HCT116 (cell line): ENCODE measurements around the gene NPSR1. TPM values are rescaled to one million over a fixed set of nuclear protein-coding genes. Genes with fewer than 3 reads are reported as not detected.

Source experiments
- ATAC-seq: fragments of 200-7000 bp; cut with Tn5 transposase; 2 replicates; pipeline ENCODE4 v1.9.1; 2020; ENCODE audit warnings: mild to moderate bottlenecking, moderate library complexity
- BruUV-seq: library from RNA; stranded (reverse); fragments of 400-500 nt; replicated peaks from 2 replicates; lab custom pipeline; 2021; lab: Mats Ljungman, UMichigan
- CTCF ChIA-PET: fragments of 300-600 bp; sonication (Branson Sonifier 250); formaldehyde crosslinking; loops from one replicate; lab custom pipeline; 2021; ENCODE audit warnings: antibody characterized with exemption; lab: Charles Lee
- POLR2A ChIA-PET: fragments of 300-600, 350-600 bp; sonication (Branson Sonifier 250); formaldehyde crosslinking; loops from one replicate; lab custom pipeline; 2021; ENCODE audit warnings: antibody characterized with exemption; lab: Charles Lee
- RAD21 ChIA-PET, 2 experiments: fragments of 300-600 bp; sonication (Branson Sonifier 250); formaldehyde crosslinking; loops; one replicate each; lab custom pipeline; 2023; ENCODE audit warnings: low total read pairs in 2 of 2; ENCODE audit not compliant: uncharacterized antibody in 2 of 2, unreplicated experiment in 2 of 2, low non-redundant PET in 1 of 2; lab: Charles Lee
- DNase-seq: peaks from one replicate; pipeline ENCODE4 v3.0.0-alpha.2; 2010; ENCODE audit warnings: low read depth, low spot score
- H2AFZ ChIP-seq: fragments of 200-600 bp; shearing (Covaris generic), sonication (generic); 2 replicates; pipeline ENCODE4 v1.6.1; 2017; ENCODE audit warnings: low read depth, mixed run types, mixed read lengths, antibody characterized with exemption, low read length; ENCODE audit not compliant: poor library complexity, severe bottlenecking
- H3K27ac ChIP-seq: 2 replicates; pipeline ENCODE4 v1.5.1; 2012; ENCODE audit warnings: low read depth, low read length
- H3K27me3 ChIP-seq: fragments of 200-600 bp; sonication (generic); 2 replicates; pipeline ENCODE4 v1.6.1; 2016; ENCODE audit warnings: mixed run types, low read length, mixed read lengths; ENCODE audit not compliant: insufficient read depth
- H3K36me3 ChIP-seq, 2 experiments: fragments of 200-500 bp in 1 of 2; fragments of 200-600 bp in 1 of 2; sonication (Bioruptor generic) in 1 of 2; sonication (generic) in 1 of 2; 2 replicates each; pipeline versions ENCODE4 v1.5.1 to v1.6.1; 2014 to 2016; ENCODE audit warnings: low read length in 2 of 2, inconsistent platforms in 1 of 2, mixed read lengths in 1 of 2, mixed run types in 1 of 2; ENCODE audit not compliant: insufficient read depth in 2 of 2, control insufficient read depth in 1 of 2
- H3K4me1 ChIP-seq, 2 experiments: fragments of 200-600 bp in 1 of 2; sonication (generic) in 1 of 2; 2 replicates each; pipeline versions ENCODE4 v1.5.1 to v1.6.1; 2012 to 2017; ENCODE audit warnings: low read length in 2 of 2, inconsistent platforms in 1 of 2, mild to moderate bottlenecking in 1 of 2, mixed read lengths in 1 of 2, mixed run types in 1 of 2, moderate library complexity in 1 of 2; ENCODE audit not compliant: insufficient read depth in 2 of 2, control insufficient read depth in 1 of 2
- H3K4me2 ChIP-seq: fragments of 200-600 bp; sonication (generic); 2 replicates; pipeline ENCODE4 v1.6.1; 2017; ENCODE audit warnings: mixed run types, low read length, mixed read lengths
- H3K4me3 ChIP-seq, 2 experiments: fragments of 200-600 bp in 1 of 2; sonication (generic) in 1 of 2; replicated peaks in 1 of 2; 2 replicates each; pipeline ENCODE4 v1.5.1; 2011 to 2016; ENCODE audit warnings: low read length in 2 of 2, control low read depth in 1 of 2, low read depth in 1 of 2, mild to moderate bottlenecking in 1 of 2, mixed read lengths in 1 of 2, mixed run types in 1 of 2
- H3K79me2 ChIP-seq: fragments of 200-600 bp; sonication (generic); 2 replicates; pipeline ENCODE4 v1.6.1; 2017; ENCODE audit warnings: mild to moderate bottlenecking, mixed run types, low read length, moderate library complexity, mixed read lengths; ENCODE audit not compliant: insufficient read depth
- H3K9ac ChIP-seq: fragments of 200-600 bp; sonication (generic); 2 replicates; pipeline ENCODE4 v1.6.1; 2016; ENCODE audit warnings: low read length, mixed read lengths
- H3K9me2 ChIP-seq: fragments of 200-600 bp; sonication (generic), shearing (Covaris generic); 2 replicates; pipeline ENCODE4 v1.6.1; 2017; ENCODE audit warnings: mixed run types, mild to moderate bottlenecking, moderate library complexity; ENCODE audit not compliant: insufficient read depth
- H3K9me3 ChIP-seq, 2 experiments: fragments of 200-500 bp in 1 of 2; fragments of 200-600 bp in 1 of 2; sonication (Bioruptor generic) in 1 of 2; sonication (generic) in 1 of 2; 2 replicates each; pipeline ENCODE4 v1.6.1; 2014 to 2017; ENCODE audit warnings: low read length in 2 of 2, mixed read lengths in 2 of 2, inconsistent platforms in 1 of 2, low read depth in 1 of 2, mild to moderate bottlenecking in 1 of 2, mixed run types in 1 of 2, moderate library complexity in 1 of 2; ENCODE audit not compliant: control insufficient read depth in 1 of 2, insufficient read depth in 1 of 2
- H4K20me1 ChIP-seq: fragments of 200-600 bp; sonication (generic), shearing (Covaris generic); 2 replicates; pipeline ENCODE4 v1.6.1; 2017; ENCODE audit warnings: mixed run types, mild to moderate bottlenecking, moderate library complexity; ENCODE audit not compliant: insufficient read depth
- ATF3 ChIP-seq: IDR thresholded peaks from 2 replicates; pipeline ENCODE4 v1.6.1; 2012
- CBX3 ChIP-seq: IDR thresholded peaks from 2 replicates; pipeline ENCODE4 v1.6.1; 2012; ENCODE audit warnings: low read depth
- CEBPB ChIP-seq: IDR thresholded peaks from 2 replicates; pipeline ENCODE4 v1.6.1; 2012; ENCODE audit warnings: low read depth
- CTCF ChIP-seq, 3 experiments: fragments of 200-600 bp in 1 of 3; sonication (generic) in 1 of 3; IDR thresholded peaks in 2 of 3; conservative IDR thresholded peaks in 1 of 3; 2 replicates each; pipeline ENCODE4 v1.5.1; 2012 to 2017; ENCODE audit warnings: low read depth in 2 of 3, low read length in 2 of 3, antibody characterized with exemption in 1 of 3, borderline replicate concordance in 1 of 3, control low read depth in 1 of 3, mild to moderate bottlenecking in 1 of 3, mixed read lengths in 1 of 3, mixed run types in 1 of 3, moderate library complexity in 1 of 3; ENCODE audit not compliant: insufficient read depth in 1 of 3
- EZH2 ChIP-seq: fragments of 200-600 bp; sonication (generic); IDR thresholded peaks from 2 replicates; pipeline ENCODE4 v1.6.1; 2017; ENCODE audit warnings: antibody characterized with exemption, mixed run types
- EZH2phosphoT487 ChIP-seq: fragments of 200-600 bp; IDR thresholded peaks from 2 replicates; pipeline ENCODE4 v1.6.1; 2018; ENCODE audit warnings: antibody characterized with exemption, borderline replicate concordance
- FOSL1 ChIP-seq: IDR thresholded peaks from 2 replicates; pipeline ENCODE4 v1.6.1; 2012; ENCODE audit warnings: low read depth
- MAX ChIP-seq: IDR thresholded peaks from 2 replicates; pipeline ENCODE4 v1.6.1; 2012
- POLR2A ChIP-seq: IDR thresholded peaks from 2 replicates; pipeline ENCODE4 v1.7.0; 2011; ENCODE audit warnings: borderline replicate concordance; ENCODE audit not compliant: insufficient read depth, insufficient read length; ENCODE audit errors: extremely low read depth
- RAD21 ChIP-seq: IDR thresholded peaks from 2 replicates; pipeline ENCODE4 v1.6.1; 2012; ENCODE audit warnings: low read depth, mild to moderate bottlenecking
- REST ChIP-seq: IDR thresholded peaks from 2 replicates; pipeline ENCODE4 v1.6.1; 2012; ENCODE audit warnings: low read depth
- SIN3A ChIP-seq: IDR thresholded peaks from 2 replicates; pipeline ENCODE4 v1.6.1; 2012; ENCODE audit warnings: low read depth
- SP1 ChIP-seq: IDR thresholded peaks from 2 replicates; pipeline ENCODE4 v1.6.1; 2012; ENCODE audit warnings: low read depth
- SRF ChIP-seq: IDR thresholded peaks from 2 replicates; pipeline ENCODE4 v1.6.1; 2012; ENCODE audit warnings: low read depth
- TCF7L2 ChIP-seq: IDR thresholded peaks from 2 replicates; pipeline ENCODE4 v1.7.0; 2011; ENCODE audit warnings: borderline replicate concordance, inconsistent platforms; ENCODE audit not compliant: insufficient read depth, insufficient read length; ENCODE audit errors: extremely low read depth
- ZBTB33 ChIP-seq: IDR thresholded peaks from 2 replicates; pipeline ENCODE4 v1.6.1; 2011; ENCODE audit warnings: mild to moderate bottlenecking, low read length, moderate library complexity; ENCODE audit not compliant: insufficient replicate concordance; ENCODE audit errors: extremely low read depth
- ZFX ChIP-seq: fragments of 450-650 bp; IDR thresholded peaks from 2 replicates; pipeline ENCODE4 v1.6.1; 2017
- ZNF274 ChIP-seq: fragments of 200-500 bp; sonication (Bioruptor generic); IDR thresholded peaks from 2 replicates; pipeline ENCODE4 v1.6.1; 2014; ENCODE audit warnings: mild to moderate bottlenecking, low read depth, low read length, inconsistent platforms
- intact Hi-C: fragments of 100-400 bp; cut with micrococcal nuclease; formaldehyde crosslinking; loops from 2 replicates; pipeline ENCODE4 v1.10.0; 2022
- total RNA-seq: library from RNA; stranded (reverse); gene quantifications from one replicate; pipeline ENCODE4 v1.2.1, GENCODE V29; 2021; ENCODE audit not compliant: unreplicated experiment

NPSR1 gene
- total RNA-seq, 1 experiment from 2014 or later: not detected

- peak overlapping the region; percentile 90 for H2AFZ ChIP-seq
- H3K9me3 ChIP-seq: no peaks in the 10 kb centered on the region
- no peaks in the 10 kb centered on the region for H3K9me2 ChIP-seq
- BruUV-seq: no TSS peak
- TF ChIP-seq FOSL1 (no peak), MAX (no peak), SIN3A (no peak), RAD21 (no peak), SP1 (no peak), ATF3 (no peak), REST (no peak), EZH2phosphoT487 (no peak), ZBTB33 (no peak), EZH2 (no peak), POLR2A (no peak), TCF7L2 (no peak), CBX3 (no peak), ZNF274 (no peak), CTCF (IDR thresholded peaks at IDR 0.05 in 2 of 3, conservative IDR thresholded peaks at IDR 0.05 in 1 of 3; ENCODE audit: borderline replicate concordance in 1 of 3, insufficient read depth in 1 of 3, low read depth in 2 of 3, low read length in 2 of 3) (no peak), ZFX (no peak), SRF (no peak), CEBPB (no peak)
- H3K27ac ChIP-seq: no peak overlapping the region
- ATAC-seq: no peak
- no peak overlapping the region for H3K4me2 ChIP-seq
- intact Hi-C loops: no loop called here
- H3K9ac ChIP-seq: no peak overlapping the region
- no peaks in the 10 kb centered on the region for H3K79me2 ChIP-seq
- RAD21 ChIA-PET: no interaction called here
- H3K4me1 ChIP-seq: peaks cover 0 to 7% of the 10 kb centered on the region in 2 experiments; a peak in 1 of 4 replicates
- POLR2A ChIA-PET: interaction anchor here (0.6 kb wide), 1 partner anchor 242 kb away, joined by 3 read pairs; no protein-coding TSS in a partner anchor
- DNase-seq: no peak
- no peaks in the 10 kb centered on the region for H3K36me3 ChIP-seq
- no peaks in the 10 kb centered on the region for H3K27me3 ChIP-seq
- no peak overlapping the region for H3K4me3 ChIP-seq
- no peaks in the 10 kb centered on the region for H4K20me1 ChIP-seq
- CTCF ChIA-PET: interaction anchor here (1.3 kb wide), 1 partner anchor 276 kb away, joined by 3 read pairs; no protein-coding TSS in a partner anchor
These were observed 102.3 kb downstream of the NPSR1 start for GRCh38 chr7:34760271-34760670.
